SK-N-SH treated with all-trans-retinoic acid at 6 μM for 48 hours (cell line): Measurements from ENCODE around the gene RET.

ENCODE experiments used
- ATAC-seq: fragments of 200-7000 bp; cut with Tn5 transposase; 3 replicates; pipeline ENCODE4 v1.9.1; 2020; ENCODE audit warnings: mild to moderate bottlenecking, moderate library complexity
- BACH2 ChIP-seq: fragments of 250-450 bp; sonication (Bioruptor Pico); IDR thresholded peaks from 2 replicates; pipeline ENCODE4 v1.9.0; 2021; ENCODE audit warnings: mild to moderate bottlenecking, borderline replicate concordance
- CREB5 ChIP-seq: fragments of 250-450 bp; sonication (Bioruptor Pico); IDR thresholded peaks from 2 replicates; pipeline ENCODE4 v1.5.1; 2020; ENCODE audit warnings: low read depth, mild to moderate bottlenecking, moderate library complexity
- CSDC2 ChIP-seq: fragments of 250-450 bp; sonication (Bioruptor Pico); IDR thresholded peaks from 2 replicates; pipeline ENCODE4 v1.5.0; 2020; ENCODE audit warnings: mild to moderate bottlenecking, moderate library complexity
- CSRNP3 ChIP-seq: fragments of 250-450 bp; sonication (Bioruptor Pico); IDR thresholded peaks from 2 replicates; pipeline ENCODE4 v1.5.1; 2021; ENCODE audit warnings: mild to moderate bottlenecking, moderate library complexity
- ESRRG ChIP-seq: fragments of 250-450 bp; sonication (Bioruptor Pico); IDR thresholded peaks from 2 replicates; pipeline ENCODE4 v1.6.1; 2021; ENCODE audit warnings: mild to moderate bottlenecking
- GLIS3 ChIP-seq: fragments of 250-450 bp; sonication (Bioruptor Pico); IDR thresholded peaks from 2 replicates; pipeline ENCODE4 v1.5.0; 2020; ENCODE audit warnings: mild to moderate bottlenecking, moderate library complexity
- ISL1 ChIP-seq: fragments of 250-450 bp; sonication (Bioruptor Pico); IDR thresholded peaks from 2 replicates; pipeline ENCODE4 v2.1.2; 2022; ENCODE audit warnings: mild to moderate bottlenecking, moderate library complexity
- OSR1 ChIP-seq: fragments of 250-450 bp; sonication (Bioruptor Pico); IDR thresholded peaks from 2 replicates; pipeline ENCODE4 v1.8.0; 2022; ENCODE audit warnings: moderate library complexity, mild to moderate bottlenecking, inconsistent platforms
- PATZ1 ChIP-seq: fragments of 250-450 bp; sonication (Bioruptor Pico); IDR thresholded peaks from 2 replicates; pipeline ENCODE4 v1.8.0; 2020; ENCODE audit warnings: mild to moderate bottlenecking, moderate library complexity, borderline replicate concordance
- POU6F1 ChIP-seq: fragments of 250-450 bp; sonication (Bioruptor Pico); IDR thresholded peaks from 2 replicates; pipeline ENCODE4 v1.8.0; 2021; ENCODE audit warnings: low read depth, mild to moderate bottlenecking, moderate library complexity, borderline replicate concordance
- PPARA ChIP-seq: fragments of 250-450 bp; sonication (Bioruptor Pico); IDR thresholded peaks from 2 replicates; pipeline ENCODE4 v1.5.0; 2020; ENCODE audit warnings: mild to moderate bottlenecking, borderline replicate concordance
- SNAI2 ChIP-seq: fragments of 250-450 bp; sonication (Bioruptor Pico); IDR thresholded peaks from 2 replicates; pipeline ENCODE4 v1.5.0; 2020; ENCODE audit warnings: mild to moderate bottlenecking, moderate library complexity
- TCF4 ChIP-seq: fragments of 250-450 bp; sonication (Bioruptor Pico); IDR thresholded peaks from 2 replicates; pipeline ENCODE4 v1.8.0; 2021; ENCODE audit warnings: mild to moderate bottlenecking, moderate library complexity, borderline replicate concordance
- TOX ChIP-seq: fragments of 250-450 bp; sonication (Bioruptor Pico); IDR thresholded peaks from 2 replicates; pipeline ENCODE4 v1.8.0; 2021; ENCODE audit warnings: mild to moderate bottlenecking, moderate library complexity, borderline replicate concordance
- TSHZ2 ChIP-seq: fragments of 250-450 bp; sonication (Bioruptor Pico); IDR thresholded peaks from 2 replicates; pipeline ENCODE4 v1.5.0; 2020; ENCODE audit warnings: mild to moderate bottlenecking, moderate library complexity
- ZC3H10 ChIP-seq: fragments of 250-450 bp; sonication (Bioruptor Pico); IDR thresholded peaks from 2 replicates; pipeline ENCODE4 v1.5.1; 2021; ENCODE audit warnings: mild to moderate bottlenecking, moderate library complexity
- ZFP3 ChIP-seq: fragments of 250-450 bp; sonication (Bioruptor Pico); IDR thresholded peaks from 2 replicates; pipeline ENCODE4 v1.5.0; 2020; ENCODE audit warnings: mild to moderate bottlenecking, moderate library complexity
- ZFP30 ChIP-seq: fragments of 450-650 bp; formaldehyde crosslinking; IDR thresholded peaks from 2 replicates; pipeline ENCODE4 v1.5.0; 2022; ENCODE audit warnings: mild to moderate bottlenecking, moderate library complexity
- ZNF565 ChIP-seq: fragments of 450-650 bp; formaldehyde crosslinking; conservative IDR thresholded peaks from 2 replicates; pipeline ENCODE4 v1.5.0; 2020; ENCODE audit warnings: low read depth, mild to moderate bottlenecking, moderate library complexity
- ZNF70 ChIP-seq: fragments of 450-650 bp; formaldehyde crosslinking; IDR thresholded peaks from 2 replicates; pipeline ENCODE4 v1.5.0; 2020; ENCODE audit warnings: mild to moderate bottlenecking, moderate library complexity
- ZNF8 ChIP-seq: fragments of 450-650 bp; formaldehyde crosslinking; IDR thresholded peaks from 2 replicates; pipeline ENCODE4 v1.5.0; 2020; ENCODE audit warnings: mild to moderate bottlenecking, moderate library complexity

RET gene

GRCh38 chr10:43089519-43089918 is 12.7 kb downstream of the RET start:
- no peak for TF ChIP-seq CREB5
- no peak for TF ChIP-seq GLIS3
- TF ChIP-seq ZC3H10 (CRISPR knock-in tag), result no peak
- no peak for ATAC-seq

- no peak for ATAC-seq
- no peak for TF ChIP-seq CREB5
- no peak for TF ChIP-seq ZFP30 (CRISPR knock-in tag)
- TF ChIP-seq BACH2, result no peak
- TF ChIP-seq PPARA (CRISPR knock-in tag), result no peak
- no peak for TF ChIP-seq ZFP3 (CRISPR knock-in tag)
- no peak for TF ChIP-seq PATZ1 (CRISPR knock-in tag)
- no peak for TF ChIP-seq CSDC2 (CRISPR knock-in tag)
- TF ChIP-seq TOX (CRISPR knock-in tag), result no peak
- TF ChIP-seq ISL1, result no peak
- TF ChIP-seq ESRRG (CRISPR knock-in tag), result no peak
- TF ChIP-seq CSRNP3, result no peak
- no peak for TF ChIP-seq ZC3H10 (CRISPR knock-in tag)
- no peak for TF ChIP-seq ZNF8
- no peak for TF ChIP-seq TSHZ2
- no peak for TF ChIP-seq OSR1 (CRISPR knock-in tag)
- no peak for TF ChIP-seq ZNF565 (CRISPR knock-in tag)
Measured at GRCh38 chr10:43090188-43090587, 13.3 kb downstream of the RET start.

- ATAC-seq, result no peak
- TF ChIP-seq SNAI2 (CRISPR knock-in tag) (no peak), ZNF8 (no peak), ZNF565 (CRISPR knock-in tag) (no peak), ZC3H10 (CRISPR knock-in tag) (no peak), ZFP30 (CRISPR knock-in tag) (no peak), ZFP3 (CRISPR knock-in tag) (no peak), CSDC2 (CRISPR knock-in tag) (no peak), ISL1 (no peak), POU6F1 (no peak), ZNF70 (CRISPR knock-in tag) (no peak), CREB5 (no peak), TCF4 (CRISPR knock-in tag) (no peak), GLIS3 (no peak), OSR1 (CRISPR knock-in tag) (no peak)
Measured at GRCh38 chr10:43090664-43091063, 13.8 kb downstream of the RET start.
